Activated naive CD8-positive, alpha-beta T cell treated with anti-CD3 and anti-CD28 coated beads, Interleukin-2, amount 10 ng/mL, durations not matched to agents 7 days and 5 days (primary cell): ENCODE measurements around the gene IFNA7. TPM values are rescaled to one million over a fixed set of nuclear protein-coding genes. Genes with fewer than 3 reads are reported as not detected.
"Not testable (repeated sequence)": the region's sequence is repeated elsewhere in the genome, so short reads cannot be mapped to it uniquely, and the experiment has no call there.

Experiments used
- ATAC-seq: fragments of 150-1000 bp; cut with Tn5 transposase; one replicate; pipeline ENCODE4 v1.10.0; 2021; ENCODE audit warnings: low read depth, moderate library complexity
- POLR2A ChIA-PET: fragments of 350-600 bp; sonication (Branson Sonifier 250); formaldehyde crosslinking; loops from one replicate; lab custom pipeline; 2021; ENCODE audit warnings: antibody characterized with exemption; lab: Charles Lee
- DNase-seq: peaks from one replicate; pipeline ENCODE4 v3.0.0; 2021
- H3K27ac Mint-ChIP-seq: one replicate; pipeline ENCODE4 v1.8.0; 2022; ENCODE audit warnings: mild to moderate bottlenecking, mixed read lengths
- H3K27me3 Mint-ChIP-seq: one replicate; pipeline ENCODE4 v1.8.0; 2022; ENCODE audit warnings: mild to moderate bottlenecking, moderate library complexity, mixed read lengths
- H3K36me3 Mint-ChIP-seq: one replicate; pipeline ENCODE4 v1.8.0; 2021; ENCODE audit warnings: mild to moderate bottlenecking, mixed read lengths
- H3K4me1 Mint-ChIP-seq: one replicate; pipeline ENCODE4 v1.8.0; 2021; ENCODE audit warnings: mixed read lengths
- H3K4me3 Mint-ChIP-seq: one replicate; pipeline ENCODE4 v1.8.0; 2022; ENCODE audit warnings: mild to moderate bottlenecking, moderate library complexity, mixed read lengths
- H3K9me3 Mint-ChIP-seq: one replicate; pipeline ENCODE4 v1.8.0; 2021; ENCODE audit warnings: mixed read lengths
- total RNA-seq, 2 experiments: library from RNA; stranded (reverse); gene quantifications; one replicate each; pipeline ENCODE4 v1.2.3, GENCODE V29; 2021

Gene IFNA7
- total RNA-seq, result not detected

DNA sequence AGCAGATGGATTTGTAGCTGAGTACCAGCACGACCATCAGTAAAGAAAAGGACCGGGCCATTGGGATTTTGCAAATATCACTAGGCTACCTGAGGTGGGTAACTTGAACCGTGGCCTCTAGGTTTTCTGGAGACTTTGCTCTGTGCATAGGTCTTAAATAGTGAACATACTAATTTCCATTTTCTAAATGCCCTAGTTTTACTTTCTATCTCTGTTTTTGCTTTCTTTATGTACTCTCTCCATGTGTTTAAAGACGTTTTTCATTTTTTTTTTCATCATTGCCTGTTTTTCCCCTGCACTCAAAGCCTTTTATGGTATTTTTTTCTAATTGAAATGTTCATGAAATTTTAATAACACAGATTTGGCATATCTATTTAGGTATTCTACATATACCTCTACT is at the start of gene IFNA7:
IFNA7 (minus strand) TSS at position 101 of the 400 bp plus-strand sequence; CDS start at position 61, 40 bp downstream.
- peaks cover 22% of the 10 kb centered on the region for H3K27me3 Mint-ChIP-seq
- H3K4me3 Mint-ChIP-seq, H3K27ac Mint-ChIP-seq, H3K4me1 Mint-ChIP-seq, H3K9me3 Mint-ChIP-seq, ATAC-seq, POLR2A ChIA-PET, H3K36me3 Mint-ChIP-seq, DNase-seq: not testable (repeated sequence)

DNA sequence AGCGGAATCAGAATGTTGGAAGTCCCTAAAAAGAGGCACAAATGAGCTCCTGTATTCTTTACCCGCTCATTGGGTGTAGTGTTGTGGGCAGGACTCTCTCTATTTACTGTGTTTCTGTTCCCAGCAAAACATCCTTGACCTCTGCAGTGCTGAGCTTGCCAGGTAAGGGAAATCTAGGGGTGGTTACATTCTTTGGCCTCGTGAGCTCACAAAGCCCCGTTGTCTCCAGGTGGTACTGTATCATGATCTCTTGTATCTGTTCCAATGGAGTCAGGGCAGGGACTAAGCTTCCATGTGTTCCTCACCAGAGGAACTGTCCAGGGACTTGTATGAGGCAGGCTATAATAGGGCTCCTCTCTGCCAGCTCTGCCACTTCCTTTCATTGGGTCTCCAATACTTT is 49.6 kb upstream of the IFNA7 start:
- peaks cover 44% of the 10 kb centered on the region for H3K27me3 Mint-ChIP-seq
- no peak for ATAC-seq
- no peak overlapping the region for H3K27ac Mint-ChIP-seq
- peaks cover 8% of the 10 kb centered on the region for H3K4me1 Mint-ChIP-seq
- POLR2A ChIA-PET, result no interaction called here
- no peak overlapping the region for H3K4me3 Mint-ChIP-seq
- H3K36me3 Mint-ChIP-seq, result no peaks in the 10 kb centered on the region
- no peak for DNase-seq
- H3K9me3 Mint-ChIP-seq, result no peaks in the 10 kb centered on the region

DNA sequence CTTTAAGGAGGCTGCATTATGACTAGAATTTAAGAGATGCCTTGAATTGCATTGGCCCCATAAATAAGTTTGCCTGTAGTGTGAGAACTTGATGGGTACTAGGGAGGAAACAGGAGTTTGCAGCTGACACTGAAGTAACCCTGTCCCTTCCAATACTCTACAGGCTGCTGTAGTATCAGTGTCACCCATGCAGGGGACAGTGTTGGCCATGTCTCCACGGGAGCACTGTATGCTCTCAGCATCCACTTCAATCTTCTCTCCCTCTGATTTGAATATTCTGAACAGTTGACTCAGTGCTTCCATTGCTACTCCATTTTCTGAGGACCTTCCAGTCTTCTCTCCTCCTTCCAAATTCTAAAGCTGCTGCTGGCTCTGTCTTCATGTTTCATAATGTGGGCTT is 49.2 kb upstream of the IFNA7 start:
- peaks cover 8% of the 10 kb centered on the region for H3K4me1 Mint-ChIP-seq
- no peaks in the 10 kb centered on the region for H3K36me3 Mint-ChIP-seq
- no peak for ATAC-seq
- H3K4me3 Mint-ChIP-seq, result no peak overlapping the region
- no peak for DNase-seq
- peaks cover 44% of the 10 kb centered on the region for H3K27me3 Mint-ChIP-seq
- H3K9me3 Mint-ChIP-seq, result no peaks in the 10 kb centered on the region
- POLR2A ChIA-PET, result no interaction called here
- H3K27ac Mint-ChIP-seq, result no peak overlapping the region

DNA sequence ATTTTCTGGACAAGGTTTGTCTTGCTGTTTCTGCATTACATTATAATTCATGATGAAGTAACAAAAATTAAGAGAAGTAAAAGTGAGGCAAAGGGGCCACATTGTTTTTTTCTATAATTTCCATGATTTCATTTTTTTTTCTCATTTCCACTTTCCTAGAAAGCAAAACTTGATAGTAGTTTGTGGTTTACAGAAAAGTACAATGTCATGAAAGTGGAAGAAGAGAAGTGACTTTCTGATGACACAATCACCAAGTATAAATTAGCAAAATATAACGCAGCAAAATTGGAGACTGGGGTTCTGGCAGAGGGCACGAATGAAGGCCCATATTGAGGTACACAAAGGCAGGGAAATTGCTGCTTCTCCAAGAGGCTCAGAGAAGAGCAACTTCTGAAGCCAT is 42.8 kb upstream of the IFNA7 start:
- no peak for DNase-seq
- ATAC-seq, result no peak
- Mint-ChIP-seq H3K4me3 (no peak overlapping the region), H3K9me3 (no peaks in the 10 kb centered on the region), H3K4me1 (peaks cover 3% of the 10 kb centered on the region), H3K27me3 (peaks cover 29% of the 10 kb centered on the region), H3K36me3 (no peaks in the 10 kb centered on the region), H3K27ac (no peak overlapping the region)
- POLR2A ChIA-PET, result no interaction called here

DNA sequence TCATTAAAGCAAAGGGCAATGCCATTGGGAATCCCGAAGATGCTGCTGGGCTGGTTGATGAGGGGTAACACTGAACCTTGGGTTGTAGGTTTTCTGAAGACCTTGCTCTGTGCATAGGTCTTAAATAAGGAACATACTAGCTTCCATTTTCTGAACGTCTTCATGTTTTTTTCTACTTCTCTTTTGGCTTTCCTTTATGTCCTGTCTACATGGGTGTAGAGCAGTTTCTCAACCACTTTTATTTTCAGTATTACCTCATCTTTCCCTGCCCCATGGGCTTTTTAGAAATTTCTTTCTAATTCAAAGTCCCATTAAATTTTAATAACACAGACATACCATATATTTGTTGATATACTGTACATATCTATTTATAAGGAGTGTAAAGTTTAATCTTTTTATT is 37.9 kb upstream of the IFNA7 start, which contains the start of gene IFNA14:
IFNA14 (minus strand) TSS at position 95 of the 400 bp plus-strand sequence; CDS start at position 25, 70 bp downstream.
- Mint-ChIP-seq H3K4me1 (peaks cover 11% of the 10 kb centered on the region), H3K27ac (no peak within 1 kb of the TSS), H3K4me3 (no peak within 1 kb of the TSS), H3K27me3 (peaks cover 31% of the 10 kb centered on the region), H3K9me3 (no peaks in the 10 kb centered on the region), H3K36me3 (no peaks in the 10 kb centered on the region)
- no peak for DNase-seq
- POLR2A ChIA-PET, result no interaction called here
- no peak for ATAC-seq

DNA sequence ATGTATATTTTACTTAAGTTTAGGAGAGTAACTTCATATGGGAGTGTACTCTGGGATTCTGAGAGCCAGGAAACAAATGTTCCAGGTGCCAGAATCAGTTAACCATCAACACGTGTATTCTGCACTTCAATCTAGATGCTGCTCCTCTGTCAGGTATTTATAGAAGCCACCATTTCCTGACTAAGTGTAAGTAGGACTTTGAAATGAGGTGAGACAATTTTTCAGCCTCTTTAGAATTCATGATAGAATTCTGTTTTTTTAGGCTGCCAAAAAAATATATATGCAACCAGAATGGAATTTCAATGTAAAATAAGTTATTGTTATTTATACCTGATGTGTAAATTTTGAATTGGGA is 34.3 kb upstream of the IFNA7 start:
- H3K36me3 Mint-ChIP-seq, H3K9me3 Mint-ChIP-seq, H3K27ac Mint-ChIP-seq, H3K4me1 Mint-ChIP-seq, ATAC-seq, DNase-seq, POLR2A ChIA-PET: not testable (repeated sequence)
- Mint-ChIP-seq H3K4me3 (peak overlapping the region; percentile 35), H3K27me3 (peaks cover 17% of the 10 kb centered on the region)

DNA sequence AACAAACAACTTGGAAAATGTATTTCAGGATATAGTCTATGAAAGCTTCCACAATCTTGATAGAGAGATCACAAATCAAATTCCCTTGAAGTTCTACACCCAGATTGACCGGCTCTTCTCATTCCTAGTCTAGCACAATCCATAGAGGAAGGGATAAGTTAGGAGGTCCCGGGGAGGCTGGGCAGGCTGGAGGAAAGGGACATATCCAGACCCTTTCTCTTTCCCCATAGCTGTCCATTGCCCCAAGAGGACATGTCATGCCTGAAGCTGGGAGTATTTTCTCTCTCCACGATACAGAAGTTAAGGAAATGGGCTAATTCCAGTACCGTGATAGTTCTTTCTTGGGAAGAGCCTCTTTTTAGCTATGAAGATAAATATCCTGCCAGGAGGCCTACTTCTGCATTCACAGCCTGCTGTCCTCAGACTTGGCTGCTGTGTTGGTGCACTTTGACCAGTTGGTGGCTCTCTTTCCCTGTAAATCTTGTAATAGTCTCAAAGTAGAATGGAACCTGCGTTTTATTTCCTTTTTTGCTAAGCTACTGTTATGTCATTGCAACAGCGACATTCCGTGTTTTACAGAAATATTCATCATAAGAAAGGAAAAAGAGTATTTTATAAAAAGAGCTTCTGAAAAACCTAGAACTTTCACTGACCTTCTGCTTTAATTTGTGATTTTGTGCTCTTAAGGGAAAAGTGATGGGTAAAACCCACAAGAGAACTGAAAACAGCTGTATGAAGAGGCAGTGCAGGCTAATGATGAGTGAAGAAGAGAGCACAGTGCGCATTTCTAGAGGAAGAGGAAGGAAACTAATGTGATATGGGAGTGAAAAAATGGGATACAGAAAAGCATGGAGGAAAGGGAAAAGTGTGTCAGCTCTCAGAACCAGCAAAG is 33.7 kb upstream of the IFNA7 start:
- peak overlapping the region; percentile 35 for H3K4me3 Mint-ChIP-seq
- peaks cover 17% of the 10 kb centered on the region for H3K27me3 Mint-ChIP-seq
- H3K4me1 Mint-ChIP-seq, result peaks cover 10% of the 10 kb centered on the region
- H3K27ac Mint-ChIP-seq, POLR2A ChIA-PET, H3K9me3 Mint-ChIP-seq, DNase-seq, H3K36me3 Mint-ChIP-seq: not testable (repeated sequence)
- peak; percentile 70 for ATAC-seq

DNA sequence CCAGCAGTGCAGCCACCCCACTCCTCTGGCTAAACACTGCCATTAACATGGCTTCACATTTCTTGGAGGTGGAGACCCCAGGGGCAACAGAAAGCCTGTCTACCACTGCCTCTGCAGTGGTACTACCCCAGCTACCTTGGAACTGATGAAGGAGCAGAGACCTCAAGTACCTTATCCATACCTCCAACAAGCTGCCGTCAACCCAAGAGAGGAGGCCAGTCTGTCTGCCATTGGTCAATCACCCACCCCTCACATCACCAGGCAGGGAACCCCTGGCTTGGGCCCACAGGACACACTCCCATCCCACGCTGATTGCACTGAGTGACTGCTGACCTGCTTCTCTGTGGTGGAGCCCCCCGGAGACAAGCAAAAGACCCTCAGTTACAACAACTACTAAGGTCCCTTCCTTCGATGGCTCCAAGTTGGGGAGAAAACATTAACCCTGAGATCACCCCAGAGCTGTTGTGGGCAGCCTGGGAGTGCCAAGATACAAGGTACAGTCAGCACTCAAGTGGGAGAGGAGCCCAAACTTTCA is 32.2 kb upstream of the IFNA7 start:
- no peaks in the 10 kb centered on the region for H3K9me3 Mint-ChIP-seq
- no peak for ATAC-seq

DNA sequence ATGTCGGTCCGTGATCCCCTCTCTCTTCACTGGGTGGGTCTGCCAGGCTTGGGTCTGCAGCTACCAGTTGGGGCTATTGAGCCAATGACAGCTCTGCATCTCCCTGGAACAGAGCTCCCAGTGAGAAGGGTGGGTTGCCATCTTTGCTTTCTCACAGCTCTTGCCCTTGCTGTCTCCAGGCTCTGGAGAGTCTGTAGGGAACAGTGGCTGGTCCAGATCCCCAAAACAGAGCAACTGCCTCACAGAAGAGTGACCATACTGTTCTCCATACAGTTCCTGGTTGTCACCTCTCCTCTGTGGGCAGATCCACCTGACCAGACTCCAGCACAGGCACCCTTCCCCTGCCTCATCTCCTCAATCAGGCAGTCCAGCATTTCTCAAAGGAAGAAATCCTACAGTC is 31.3 kb upstream of the IFNA7 start:
- no peaks in the 10 kb centered on the region for H3K9me3 Mint-ChIP-seq
- peak overlapping the region; percentile 15 for H3K27ac Mint-ChIP-seq

More for the DNA sequence above, 32.2 kb upstream of the IFNA7 start:
- H3K4me3 Mint-ChIP-seq, result no peak overlapping the region
- DNase-seq, result no peak
- H3K27ac Mint-ChIP-seq, result no peak overlapping the region
- H3K36me3 Mint-ChIP-seq, result no peaks in the 10 kb centered on the region
- POLR2A ChIA-PET, result no interaction called here
- peaks cover 10% of the 10 kb centered on the region for H3K27me3 Mint-ChIP-seq
- peaks cover 10% of the 10 kb centered on the region for H3K4me1 Mint-ChIP-seq

DNA sequence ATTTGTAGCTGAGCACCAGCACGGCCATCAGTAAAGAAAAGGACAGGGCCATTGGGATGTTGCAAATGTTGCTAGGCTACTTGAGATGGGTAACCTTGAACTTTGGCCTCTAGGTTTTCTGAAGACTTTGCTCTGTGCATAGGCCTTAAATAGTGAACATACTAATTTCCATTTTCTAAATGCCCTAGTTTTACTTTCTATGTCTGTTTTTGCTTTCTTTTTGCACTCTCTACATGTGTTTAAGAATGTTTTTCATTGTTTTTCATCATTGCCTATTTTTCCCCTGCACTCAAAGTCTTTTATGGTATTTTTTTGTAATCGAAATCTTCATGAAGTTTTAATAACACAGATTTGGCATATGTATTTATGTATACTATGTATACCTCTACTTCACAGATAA is 26.1 kb upstream of the IFNA7 start, which contains the start of gene IFNA17:
IFNA17 (minus strand) TSS at position 101 of the 400 bp plus-strand sequence; CDS start at position 52, 49 bp downstream.
- peaks cover 5% of the 10 kb centered on the region for H3K4me1 Mint-ChIP-seq
- H3K36me3 Mint-ChIP-seq, result no peaks in the 10 kb centered on the region
- no peaks in the 10 kb centered on the region for H3K9me3 Mint-ChIP-seq
- no peak within 1 kb of the TSS for H3K27ac Mint-ChIP-seq
- no peak within 1 kb of the TSS for H3K4me3 Mint-ChIP-seq
- POLR2A ChIA-PET, result no interaction called here
- no peak for DNase-seq
- peaks cover 15% of the 10 kb centered on the region for H3K27me3 Mint-ChIP-seq
- ATAC-seq, result no peak

More for the DNA sequence above, 31.3 kb upstream of the IFNA7 start:
- H3K27me3 Mint-ChIP-seq, result peaks cover 10% of the 10 kb centered on the region
- no peak for ATAC-seq
- H3K4me1 Mint-ChIP-seq, result peaks cover 10% of the 10 kb centered on the region
- POLR2A ChIA-PET, result no interaction called here
- DNase-seq, result no peak
- H3K36me3 Mint-ChIP-seq, result no peaks in the 10 kb centered on the region
- no peak overlapping the region for H3K4me3 Mint-ChIP-seq

DNA sequence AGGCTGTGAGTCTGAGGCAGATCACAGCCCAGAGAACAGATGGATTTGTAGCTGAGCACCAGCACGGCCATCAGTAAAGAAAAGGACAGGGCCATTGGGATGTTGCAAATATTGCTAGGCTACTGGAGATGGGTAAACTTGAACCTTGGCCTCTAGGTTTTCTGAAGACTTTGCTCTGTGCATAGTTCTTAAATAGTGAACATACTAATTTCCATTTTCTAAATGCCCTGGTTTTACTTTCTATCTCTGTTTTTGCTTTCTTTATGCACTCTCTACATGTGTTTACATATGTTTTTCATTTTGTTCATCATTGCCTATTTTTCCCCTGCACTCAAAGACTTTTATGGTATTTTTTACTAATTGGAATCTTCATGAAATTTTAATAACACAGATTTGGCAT is 15.2 kb upstream of the IFNA7 start, which contains the start of gene IFNA16:
IFNA16 (minus strand) TSS at position 101 of the 400 bp plus-strand sequence; CDS start at position 95, 6 bp downstream.
- H3K9me3 Mint-ChIP-seq, H3K4me1 Mint-ChIP-seq, H3K36me3 Mint-ChIP-seq, H3K27ac Mint-ChIP-seq, POLR2A ChIA-PET, H3K4me3 Mint-ChIP-seq, DNase-seq, ATAC-seq: not testable (repeated sequence)
- peaks cover 29% of the 10 kb centered on the region for H3K27me3 Mint-ChIP-seq

DNA sequence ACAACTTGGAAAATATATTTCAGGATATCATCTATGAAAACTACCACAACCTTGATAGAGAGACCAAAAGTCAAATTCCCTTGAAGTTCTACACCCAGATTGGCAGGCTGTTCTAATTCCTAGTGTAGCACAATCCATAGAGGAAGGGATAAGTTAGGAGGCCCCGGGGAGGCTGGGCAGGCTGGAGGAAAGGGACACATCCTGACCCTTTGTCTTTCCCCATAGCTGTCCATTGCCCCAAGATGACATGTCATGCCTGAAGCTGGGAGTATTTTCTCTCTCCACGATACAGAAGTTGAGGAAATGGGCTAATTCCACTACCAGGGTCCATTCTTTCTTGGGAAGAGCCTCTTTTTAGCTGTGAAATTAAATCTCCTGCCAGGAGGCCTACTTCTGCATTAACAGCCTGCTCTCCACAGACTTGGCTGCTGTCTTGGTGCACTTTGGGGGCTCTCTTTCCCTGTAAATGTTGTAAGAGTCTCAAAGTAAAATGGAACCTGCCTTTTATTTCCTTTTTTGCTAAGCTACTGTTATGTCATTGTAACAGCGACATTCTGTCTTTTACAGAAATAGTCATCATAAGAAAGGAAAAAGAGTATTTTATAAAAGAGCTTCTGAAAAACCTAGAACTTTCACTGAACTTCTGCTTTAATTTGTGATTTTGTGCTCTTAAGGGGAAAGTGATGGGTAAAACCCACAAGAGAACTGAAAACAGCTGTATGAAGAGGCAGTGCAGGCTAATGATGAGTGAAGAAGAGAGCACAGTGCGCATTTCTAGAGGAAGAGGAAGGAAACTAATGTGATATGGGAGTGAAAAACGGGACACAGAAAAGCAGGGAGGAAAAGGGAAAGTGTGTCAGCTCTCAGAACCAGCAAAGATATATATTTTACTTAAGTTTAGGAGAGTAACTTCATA is 11.7 kb upstream of the IFNA7 start:
- H3K36me3 Mint-ChIP-seq, DNase-seq, H3K27ac Mint-ChIP-seq, H3K9me3 Mint-ChIP-seq, H3K27me3 Mint-ChIP-seq, POLR2A ChIA-PET, H3K4me1 Mint-ChIP-seq: not testable (repeated sequence)
- H3K4me3 Mint-ChIP-seq, result peak overlapping the region; percentile 48
- ATAC-seq, result peak; percentile 67

DNA sequence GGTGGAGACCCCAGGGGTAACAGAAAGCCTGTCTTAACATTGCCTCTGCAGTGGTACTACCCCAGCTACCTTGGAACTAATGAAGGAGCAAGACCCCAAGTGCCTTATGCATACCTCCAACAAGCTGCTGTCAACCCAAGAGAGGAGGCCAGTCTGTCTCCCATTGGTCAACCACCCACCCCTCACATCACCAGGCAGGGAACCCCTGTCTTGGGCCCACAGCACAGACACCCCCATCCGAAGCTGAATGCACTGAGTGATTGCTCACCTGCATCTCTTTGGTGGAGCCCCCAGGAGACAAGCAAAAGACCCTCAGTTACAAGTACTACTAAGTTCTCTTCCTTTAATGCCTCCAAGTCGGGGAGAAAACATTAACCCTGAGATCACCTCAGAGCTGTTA is 10.2 kb upstream of the IFNA7 start:
- ATAC-seq, H3K4me1 Mint-ChIP-seq, H3K9me3 Mint-ChIP-seq, H3K27ac Mint-ChIP-seq, POLR2A ChIA-PET, H3K36me3 Mint-ChIP-seq, H3K27me3 Mint-ChIP-seq, H3K4me3 Mint-ChIP-seq: not testable (repeated sequence)
- DNase-seq, result peak; percentile 20
